ENCODE measurements around the gene FGGY. TPM values are rescaled to one million over a fixed set of nuclear protein-coding genes. Genes with fewer than 3 reads are reported as not detected.

The FGGY gene
- total RNA-seq, 1 donor from 2014 or later = 31.2 TPM

GRCh38 chr1:59625384-59625783, 328.5 kb downstream of the FGGY start:
- no peaks in the 10 kb centered on the region for H3K36me3 ChIP-seq
- intact Hi-C loops (cut with micrococcal nuclease) = no loop called here
- no peak overlapping the region for H3K4me3 ChIP-seq
- H3K27me3 ChIP-seq (ENCODE audit: low read depth) = no peaks in the 10 kb centered on the region
- no peak for TF ChIP-seq CTCF (IDR thresholded peaks at IDR 0.05; ENCODE audit: borderline replicate concordance)
- no peaks in the 10 kb centered on the region for H3K4me1 ChIP-seq
- no peaks in the 10 kb centered on the region for H3K9me3 ChIP-seq (replicated peaks)
- H3K27ac ChIP-seq (replicated peaks) = no peak overlapping the region
- no peak for DNase-seq

GRCh38 chr1:59631561-59632255, 334.8 kb downstream of the FGGY start:
- Histone ChIP-seq H3K4me3 (no peak overlapping the region), H3K9me3 (replicated peaks) (no peaks in the 10 kb centered on the region), H3K27me3 (ENCODE audit: low read depth) (no peaks in the 10 kb centered on the region), H3K36me3 (no peaks in the 10 kb centered on the region), H3K27ac (replicated peaks) (no peak overlapping the region), H3K4me1 (no peaks in the 10 kb centered on the region)
- intact Hi-C loops (cut with micrococcal nuclease) = no loop called here
- no peak for TF ChIP-seq CTCF (IDR thresholded peaks at IDR 0.05; ENCODE audit: borderline replicate concordance)
- no peak for DNase-seq

GRCh38 chr1:59635097-59635496, 338.2 kb downstream of the FGGY start:
- Histone ChIP-seq H3K9me3 (replicated peaks) (no peaks in the 10 kb centered on the region), H3K4me1 (no peaks in the 10 kb centered on the region), H3K36me3 (no peaks in the 10 kb centered on the region), H3K27ac (replicated peaks) (no peak overlapping the region), H3K4me3 (no peak overlapping the region), H3K27me3 (ENCODE audit: low read depth) (no peaks in the 10 kb centered on the region)
- intact Hi-C loops (cut with micrococcal nuclease) = no loop called here
- TF ChIP-seq CTCF (IDR thresholded peaks at IDR 0.05; ENCODE audit: borderline replicate concordance) = no peak
- DNase-seq = no peak

- no peak overlapping the region for H3K4me3 ChIP-seq
- H3K36me3 ChIP-seq = no peaks in the 10 kb centered on the region
- no peak overlapping the region for H3K27ac ChIP-seq (replicated peaks)
- intact Hi-C loops (cut with micrococcal nuclease) = no loop called here
- peak; percentile 29 for TF ChIP-seq CTCF (IDR thresholded peaks at IDR 0.05; ENCODE audit: borderline replicate concordance)
- no peaks in the 10 kb centered on the region for H3K4me1 ChIP-seq
- no peaks in the 10 kb centered on the region for H3K9me3 ChIP-seq (replicated peaks)
- no peak for DNase-seq
- H3K27me3 ChIP-seq (ENCODE audit: low read depth) = no peaks in the 10 kb centered on the region
These were observed 341.4 kb downstream of the FGGY start for GRCh38 chr1:59638231-59638711.

- Histone ChIP-seq H3K36me3 (no peaks in the 10 kb centered on the region), H3K9me3 (replicated peaks) (no peaks in the 10 kb centered on the region), H3K27ac (replicated peaks) (no peak overlapping the region), H3K4me3 (no peak overlapping the region), H3K27me3 (ENCODE audit: low read depth) (no peaks in the 10 kb centered on the region), H3K4me1 (no peaks in the 10 kb centered on the region)
- no peak for TF ChIP-seq CTCF (IDR thresholded peaks at IDR 0.05; ENCODE audit: borderline replicate concordance)
- DNase-seq = no peak
- intact Hi-C loops (cut with micrococcal nuclease) = no loop called here
These were observed 342.4 kb downstream of the FGGY start for GRCh38 chr1:59639266-59639665.

Measured in left ventricle myocardium inferior (tissue), 1 donor.